BJ (cell line): ENCODE results near the gene CRISPLD2. TPM values are rescaled to one million over a fixed set of nuclear protein-coding genes. Genes with fewer than 3 reads are reported as not detected.

ENCODE experiments used
- CTCF ChIA-PET: fragments of 350-600 bp; formaldehyde crosslinking; extraction: SDS; loops from one replicate; lab custom pipeline; 2021; ENCODE audit warnings: antibody characterized with exemption, inconsistent platforms; lab: Yijun Ruan, JAX
- POLR2A ChIA-PET: fragments of 300-600 bp; sonication (Branson Sonifier 250); formaldehyde crosslinking; extraction: SDS; loops from one replicate; lab custom pipeline; 2021; ENCODE audit warnings: antibody characterized with exemption; lab: Charles Lee
- DNase-seq: peaks from one replicate; pipeline ENCODE4 v3.0.0-alpha.2; 2011; ENCODE audit warnings: low read depth
- H3K27me3 ChIP-seq: 2 replicates; pipeline ENCODE4 v1.6.0; 2011; ENCODE audit warnings: low read length; ENCODE audit not compliant: control insufficient read depth, insufficient read depth
- H3K36me3 ChIP-seq: 2 replicates; pipeline ENCODE4 v1.5.1; 2011; ENCODE audit warnings: low read length; ENCODE audit not compliant: control insufficient read depth, insufficient read depth
- H3K4me3 ChIP-seq: 2 replicates; pipeline ENCODE4 v1.5.1; 2011; ENCODE audit warnings: low read depth, mild to moderate bottlenecking, control low read depth, low read length
- CTCF ChIP-seq: IDR thresholded peaks from 2 replicates; pipeline ENCODE4 v1.5.1; 2011; ENCODE audit warnings: low read depth, mild to moderate bottlenecking, control low read depth, inconsistent platforms, low read length, moderate library complexity; ENCODE audit not compliant: insufficient read depth
- polyA plus RNA-seq: library from polyadenylated mRNA; depleted of rRNA; stranded (reverse); fragments of >200 nt; gene quantifications from 2 replicates; pipeline ENCODE4 v1.2.3, GENCODE V29; 2011

Gene CRISPLD2
- polyA plus RNA-seq, 1 experiment: 183 TPM

DNA sequence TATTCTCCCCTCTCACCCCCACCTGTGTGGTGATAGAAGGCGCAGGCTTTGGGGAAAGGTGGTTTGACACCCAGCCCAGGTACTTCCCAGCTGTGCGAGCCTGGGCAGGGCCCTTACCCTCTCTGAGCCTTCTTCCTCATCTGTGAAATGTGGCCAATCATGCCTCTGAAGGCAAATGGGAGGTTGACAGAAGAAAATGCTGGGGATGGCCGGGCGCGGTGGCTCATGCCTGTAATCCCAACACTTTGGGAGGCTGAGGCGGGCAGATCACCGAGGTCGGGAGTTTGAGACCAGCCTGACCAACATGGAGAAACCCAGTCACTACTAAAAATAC lies 43.7 kb downstream of the CRISPLD2 start:
- CTCF ChIA-PET: interaction anchor here (1.3 to 3.0 kb wide), 2 partner anchors 12 to 89 kb away, joined by 3 to 12 read pairs; no protein-coding TSS in a partner anchor
- TF ChIP-seq CTCF: no peak
- Histone ChIP-seq H3K27me3 (no peaks in the 10 kb centered on the region), H3K4me3 (no peak overlapping the region), H3K36me3 (peaks cover 29% of the 10 kb centered on the region)
- DNase-seq: no peak
- POLR2A ChIA-PET: no interaction called here

- ChIA-PET CTCF (interaction anchor here (1.3 to 3.0 kb wide), 3 partner anchors 11 to 110 kb away, joined by 3 to 12 read pairs (median 6); no protein-coding TSS in a partner anchor), POLR2A (interaction anchor here (0.6 kb wide), 1 partner anchor 179 kb away, joined by 4 read pairs; no protein-coding TSS in a partner anchor)
- TF ChIP-seq CTCF: no peak
- Histone ChIP-seq H3K4me3 (no peak overlapping the region), H3K27me3 (no peaks in the 10 kb centered on the region), H3K36me3 (peaks cover 34% of the 10 kb centered on the region)
- DNase-seq: no peak
Observed at GRCh38 chr16:84864326-84864955, 44.7 kb downstream of the CRISPLD2 start.

DNA sequence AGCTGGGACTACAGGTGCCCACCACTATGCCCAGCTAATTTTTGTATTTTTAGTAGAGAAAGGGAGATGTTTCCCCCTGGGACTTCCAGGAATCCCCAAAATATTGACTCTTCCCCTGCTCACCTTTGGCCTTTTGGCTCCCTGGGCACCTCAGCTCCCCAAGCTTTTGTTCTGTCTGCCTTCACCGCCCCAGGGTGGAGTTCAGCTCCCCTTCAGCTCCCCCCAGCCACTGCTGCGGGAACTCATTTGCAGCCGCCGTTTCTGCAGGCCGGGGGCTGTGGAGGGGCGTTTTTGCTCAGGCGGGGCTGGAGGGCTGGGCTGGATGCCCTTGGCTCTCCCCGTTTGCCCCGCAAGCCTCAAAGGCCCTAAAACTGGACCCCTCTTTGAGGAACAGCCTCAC lies 47.9 kb downstream of the CRISPLD2 start:
- H3K4me3 ChIP-seq: no peak overlapping the region
- no peak for TF ChIP-seq CTCF
- H3K36me3 ChIP-seq: peaks cover 32% of the 10 kb centered on the region
- ChIA-PET CTCF (interaction anchor here (1.0 kb wide), 1 partner anchor 114 kb away, joined by 3 read pairs; no protein-coding TSS in a partner anchor), POLR2A (no interaction called here)
- H3K27me3 ChIP-seq: no peaks in the 10 kb centered on the region
- no peak for DNase-seq

DNA sequence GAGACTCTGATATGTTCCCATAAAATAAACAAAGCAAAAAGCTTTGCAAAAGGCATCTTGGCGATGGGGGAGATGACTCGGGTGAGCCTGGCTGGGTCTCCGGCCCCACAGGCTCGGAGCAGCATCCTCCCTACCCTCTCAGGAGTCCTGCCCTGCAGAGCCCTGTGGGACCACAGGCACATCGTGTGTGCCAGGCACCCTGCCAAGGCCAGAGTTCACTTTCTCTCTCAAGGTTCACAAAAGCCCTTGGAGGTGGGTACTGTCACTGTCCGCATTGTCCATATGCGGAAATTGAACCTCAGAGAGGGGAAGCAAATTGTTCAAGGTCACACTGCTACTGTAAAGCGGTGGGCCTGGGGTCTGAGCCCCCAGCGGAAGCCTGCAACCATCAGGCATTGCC lies 48.5 kb downstream of the CRISPLD2 start:
- H3K4me3 ChIP-seq: no peak overlapping the region

More for the DNA sequence above, 48.5 kb downstream of the CRISPLD2 start:
- ChIA-PET CTCF (interaction anchor here (1.0 kb wide), 1 partner anchor 115 kb away, joined by 3 read pairs; no protein-coding TSS in a partner anchor), POLR2A (no interaction called here)
- no peak for TF ChIP-seq CTCF
- Histone ChIP-seq H3K36me3 (peaks cover 30% of the 10 kb centered on the region), H3K27me3 (no peaks in the 10 kb centered on the region)
- no peak for DNase-seq
